GM19463 (cell line): Measurements from ENCODE around the gene INPP1.
A peak's percentile ranks its signal among the peaks of the same experiment; 100 is the strongest.
"Not testable (repeated sequence)": the region's sequence is repeated elsewhere in the genome, so short reads cannot be mapped to it uniquely, and the experiment has no call there.

Experiments used
- ATAC-seq: cut with Tn5 transposase; IDR thresholded peaks from one replicate; pipeline ENCODE4 v1.9.1; 2021; ENCODE audit warnings: mild to moderate bottlenecking, moderate library complexity; ENCODE audit not compliant: unreplicated experiment

Gene INPP1

GRCh38 chr2:190333395-190333794, 10.0 kb upstream of the INPP1 start:
- ATAC-seq, result no peak

GRCh38 chr2:190333928-190334327, 9.5 kb upstream of the INPP1 start:
- no peak for ATAC-seq

- no peak for ATAC-seq
These were observed 8.7 kb upstream of the INPP1 start for GRCh38 chr2:190334479-190335224.

- ATAC-seq, result no peak
These were observed 8.2 kb upstream of the INPP1 start for GRCh38 chr2:190335225-190335559.

- not testable (repeated sequence) for ATAC-seq
These were observed 7.8 kb upstream of the INPP1 start for GRCh38 chr2:190335584-190335983.

GRCh38 chr2:190336420-190336819, 7.0 kb upstream of the INPP1 start:
- no peak for ATAC-seq

- ATAC-seq, result no peak
These were observed 4.9 kb upstream of the INPP1 start for GRCh38 chr2:190338453-190338852.

- no peak for ATAC-seq
These were observed 4.0 kb upstream of the INPP1 start for GRCh38 chr2:190339394-190339793.

GRCh38 chr2:190340369-190340768, 3.0 kb upstream of the INPP1 start:
- no peak for ATAC-seq

- no peak for ATAC-seq
These were observed 778 bp upstream of the INPP1 start for GRCh38 chr2:190342611-190343010.

GRCh38 chr2:190343089-190343535, 277 bp upstream of the INPP1 start:
- ATAC-seq, result no peak

- ATAC-seq, result peak; percentile 69
These were observed 963 bp downstream of the INPP1 start for GRCh38 chr2:190344276-190344827.

- ATAC-seq, result no peak
These were observed 7.0 kb downstream of the INPP1 start for GRCh38 chr2:190350371-190350770.

GRCh38 chr2:190351955-190352354, 8.6 kb downstream of the INPP1 start:
- ATAC-seq, result no peak

GRCh38 chr2:190352668-190353536, 9.5 kb downstream of the INPP1 start:
- ATAC-seq, result no peak

GRCh38 chr2:190353537-190353899, 10.1 kb downstream of the INPP1 start:
- no peak for ATAC-seq

GRCh38 chr2:190354003-190354690, 10.8 kb downstream of the INPP1 start:
- ATAC-seq, result no peak

GRCh38 chr2:190355968-190356644, 12.7 kb downstream of the INPP1 start:
- ATAC-seq, result no peak

- ATAC-seq, result no peak
These were observed 14.2 kb downstream of the INPP1 start for GRCh38 chr2:190357600-190357999.

GRCh38 chr2:190358655-190359448, 15.5 kb downstream of the INPP1 start:
- ATAC-seq, result peak; percentile 46
